Epidermal melanocyte (primary cell): ENCODE results near the gene C20orf144.

Source experiments
- DNase-seq: peaks from one replicate; pipeline ENCODE4 v3.0.0; 2011; ENCODE audit warnings: low spot score; ENCODE audit not compliant: insufficient read length

C20orf144 gene

DNA sequence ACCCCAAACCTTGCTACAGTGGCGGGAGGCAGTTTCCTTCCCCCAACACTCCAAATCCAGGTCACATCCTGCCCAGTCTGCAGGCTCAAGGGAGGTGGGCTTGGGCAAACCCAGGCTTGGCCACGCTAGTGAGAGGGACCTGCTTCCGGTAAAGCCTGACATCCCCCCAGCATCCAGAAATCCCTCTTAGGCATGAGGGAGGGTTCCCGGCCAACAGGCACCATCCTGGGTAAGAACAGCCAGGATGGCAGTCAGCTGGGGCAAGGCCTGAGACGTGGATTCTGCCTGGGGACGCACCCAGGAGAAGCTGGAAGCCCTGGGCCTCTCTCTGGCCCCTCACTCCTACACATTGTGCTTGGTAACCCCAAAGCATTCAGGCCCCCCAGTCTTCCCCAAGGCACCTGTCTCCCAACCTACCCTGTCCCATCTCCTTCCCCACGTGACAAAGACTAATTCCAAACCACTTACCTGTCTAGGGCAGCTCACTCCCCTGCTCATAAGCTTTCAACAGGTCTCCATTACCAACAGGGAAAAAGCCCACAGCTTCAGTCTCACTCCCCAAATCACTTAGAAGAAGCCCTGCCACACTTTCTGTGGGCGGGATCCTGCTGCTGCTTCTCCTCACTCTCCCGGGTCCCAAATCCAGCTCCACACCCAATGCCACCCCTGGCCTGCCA is 2.1 kb downstream of the C20orf144 start:
- no peak for DNase-seq

- DNase-seq = no peak
Observed at GRCh38 chr20:33664762-33665144, 2.6 kb downstream of the C20orf144 start.

DNA sequence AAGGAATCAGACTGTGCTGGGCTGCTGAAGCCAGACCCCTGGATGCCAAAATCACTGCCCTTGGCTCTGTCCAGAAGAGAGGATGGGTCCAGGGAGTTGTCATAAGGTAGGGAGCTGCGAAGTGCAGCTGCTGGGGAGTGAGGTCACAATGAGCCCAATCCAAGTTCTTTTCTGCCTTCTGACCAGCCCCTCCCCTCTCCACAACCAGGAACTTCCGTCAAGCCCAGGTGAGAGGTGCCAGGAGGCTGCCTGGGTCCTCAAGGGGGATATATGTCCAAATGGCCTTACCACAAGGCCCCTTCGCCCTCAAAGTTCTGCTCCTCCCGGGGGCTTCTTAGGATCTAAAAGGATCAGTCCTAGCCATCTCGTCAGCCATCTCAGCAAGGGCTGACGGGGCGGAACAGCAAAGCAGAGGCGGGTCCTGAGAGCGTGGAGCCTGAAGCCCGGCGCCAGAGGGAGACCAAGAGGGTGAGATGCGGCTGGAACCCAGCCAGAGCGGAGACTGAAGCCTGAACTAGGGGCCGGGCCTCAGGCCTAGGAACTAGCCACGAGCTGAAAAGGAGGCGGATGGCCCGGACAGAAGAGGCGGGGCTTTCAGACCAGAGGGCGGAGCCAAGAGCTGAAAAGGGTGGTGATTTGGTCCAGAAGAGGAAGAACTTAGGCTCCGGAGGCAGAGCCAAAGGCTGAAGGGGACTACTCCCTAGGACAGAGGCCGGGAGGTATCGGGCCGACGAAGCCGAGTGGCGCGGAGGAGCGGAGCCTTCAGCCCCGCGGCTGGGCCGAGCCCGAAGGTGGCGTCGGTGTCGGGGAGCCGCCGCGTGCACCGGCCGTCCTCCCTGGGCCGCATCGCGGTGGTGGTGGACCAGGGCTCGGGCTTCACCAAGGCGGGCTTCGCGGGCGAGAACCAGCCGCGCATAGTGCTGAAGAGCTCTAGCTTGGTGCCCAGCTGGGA is 4.4 kb downstream of the C20orf144 start, which contains the start of gene ACTL10:
Gene ACTL10, plus strand, starts transcription at position 651 of the 952 bp plus-strand sequence. CDS start 555 bp downstream, outside the sequence.
- peak; percentile 99 for DNase-seq

GRCh38 chr20:33667245-33667675 is 5.1 kb downstream of the C20orf144 start:
- no peak for DNase-seq

GRCh38 chr20:33667676-33668465 is 5.7 kb downstream of the C20orf144 start:
- peak; percentile 81 for DNase-seq

GRCh38 chr20:33668466-33669155 is 6.5 kb downstream of the C20orf144 start:
- no peak for DNase-seq

GRCh38 chr20:33669224-33669623 is 7.1 kb downstream of the C20orf144 start:
- no peak for DNase-seq

DNA sequence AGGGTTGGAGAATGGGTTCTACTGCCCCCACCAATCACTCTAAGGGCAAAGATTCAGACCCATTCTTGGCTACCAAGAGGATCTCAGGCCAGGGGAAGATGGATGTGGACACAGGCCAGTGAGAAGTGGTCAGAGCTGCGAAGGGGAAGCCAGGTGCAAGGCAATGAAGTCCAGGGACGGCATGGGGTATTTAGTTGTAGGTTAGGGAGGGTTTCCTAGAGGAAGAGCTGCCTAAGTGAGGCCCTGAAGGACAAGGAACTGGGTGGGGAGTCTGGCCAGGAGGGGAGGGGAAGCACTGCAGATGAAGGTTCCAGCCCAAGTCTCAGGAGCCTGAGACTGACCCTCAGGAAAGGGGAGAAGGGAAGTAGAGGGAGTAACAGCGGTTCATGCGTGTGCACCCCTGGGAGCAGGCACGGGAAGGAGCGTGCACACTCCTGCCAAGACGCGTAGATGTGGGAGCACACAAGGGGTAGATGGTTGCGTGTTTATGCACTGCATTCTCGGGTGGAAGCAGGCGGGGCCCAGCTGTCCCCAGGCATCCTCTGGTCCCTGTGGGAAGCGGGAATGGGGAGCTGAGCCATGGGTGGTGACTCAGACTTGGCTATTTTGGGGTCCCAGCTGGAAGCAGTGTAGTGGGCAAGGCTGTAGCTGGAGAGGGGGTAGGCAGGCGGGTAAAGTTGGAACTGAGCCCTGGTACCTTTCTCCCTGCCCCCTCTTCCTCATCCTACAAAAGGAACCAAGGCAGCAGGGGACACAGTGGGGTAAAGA is 7.9 kb downstream of the C20orf144 start:
- no peak for DNase-seq

GRCh38 chr20:33670715-33671499 is 8.8 kb downstream of the C20orf144 start:
- DNase-seq = no peak

DNA sequence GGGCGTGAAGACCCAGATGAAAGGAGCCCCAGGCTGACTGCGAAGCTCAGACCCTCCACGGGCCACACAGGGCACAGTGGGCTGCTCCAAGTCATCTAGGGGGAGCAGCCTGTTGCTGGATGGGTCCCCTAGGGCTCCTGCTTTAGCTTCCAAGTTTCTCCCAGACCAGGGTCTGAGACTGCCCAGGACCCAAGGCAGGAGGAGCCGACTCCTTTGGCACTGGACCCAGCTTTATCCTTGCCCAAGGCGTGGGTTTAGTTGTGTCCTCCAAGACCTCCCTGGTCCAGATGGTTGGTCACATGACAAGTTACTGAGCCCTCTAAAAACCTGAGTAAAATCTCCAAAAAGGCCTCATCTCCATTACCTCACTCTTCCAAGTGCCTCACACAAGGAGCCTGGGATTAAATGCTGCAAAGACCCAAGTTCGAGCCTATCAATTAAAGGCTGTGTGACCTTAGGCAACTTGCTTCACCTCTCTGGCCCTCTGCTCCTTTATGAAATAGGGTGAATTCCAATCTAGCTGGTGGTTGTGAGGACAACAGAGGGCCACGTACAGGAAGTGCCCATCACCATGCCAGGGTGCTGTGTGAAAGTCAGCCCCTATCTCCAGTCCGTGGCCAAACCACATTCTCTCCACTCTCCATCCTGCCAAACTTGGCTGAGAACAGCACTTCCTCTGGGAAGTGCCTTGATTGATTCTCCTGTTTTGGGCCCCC is 9.6 kb downstream of the C20orf144 start:
- DNase-seq = no peak

DNA sequence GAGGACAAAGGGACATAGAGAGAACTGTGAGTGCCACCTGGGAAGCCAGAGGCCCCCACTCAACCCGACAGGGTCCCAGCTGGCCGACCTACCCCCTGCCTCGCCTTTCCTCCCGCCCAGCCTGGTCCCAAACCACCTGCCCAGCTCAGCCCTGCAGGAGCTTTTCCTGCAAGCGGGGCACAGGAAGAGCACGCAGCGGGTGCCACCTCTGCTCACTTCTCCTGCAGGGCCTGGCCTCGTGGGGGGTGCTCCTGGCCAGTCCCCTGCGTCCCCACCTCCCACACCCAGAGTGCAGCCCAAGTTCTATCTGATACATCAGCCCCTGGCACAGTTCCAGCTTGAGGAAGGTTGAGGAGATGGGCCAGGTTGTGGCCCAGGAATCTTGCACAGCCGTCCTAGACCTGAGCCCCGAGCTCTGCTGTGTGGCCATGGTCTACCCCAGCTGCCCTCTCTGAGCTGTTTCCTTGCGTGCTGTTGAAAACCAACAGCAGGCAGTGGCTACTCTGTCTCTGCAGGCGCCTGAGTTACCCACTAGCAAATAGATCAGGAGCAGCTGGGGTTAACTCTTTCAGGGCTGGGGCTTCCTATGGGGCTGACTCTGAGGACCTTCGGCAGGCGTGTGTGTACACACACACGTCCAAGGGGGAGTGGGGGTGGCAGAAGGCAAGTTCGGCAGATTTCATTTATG is 10.4 kb downstream of the C20orf144 start:
- DNase-seq = no peak

DNA sequence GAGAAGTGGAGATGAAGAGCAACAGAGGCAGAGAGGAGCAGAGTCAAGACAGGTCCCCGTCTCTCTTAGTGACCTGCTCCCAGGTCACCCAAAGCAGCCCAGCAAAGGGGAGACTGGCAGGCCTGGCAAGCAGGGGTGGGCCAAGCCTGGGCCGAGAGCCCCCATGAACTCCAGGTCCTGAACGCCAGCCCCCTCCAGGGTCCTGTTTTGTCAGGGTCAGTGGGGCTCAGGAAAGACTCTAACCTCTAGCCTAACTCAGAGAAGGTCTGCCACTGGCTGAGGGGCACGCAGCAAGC is 10.9 kb downstream of the C20orf144 start:
- DNase-seq = no peak

DNA sequence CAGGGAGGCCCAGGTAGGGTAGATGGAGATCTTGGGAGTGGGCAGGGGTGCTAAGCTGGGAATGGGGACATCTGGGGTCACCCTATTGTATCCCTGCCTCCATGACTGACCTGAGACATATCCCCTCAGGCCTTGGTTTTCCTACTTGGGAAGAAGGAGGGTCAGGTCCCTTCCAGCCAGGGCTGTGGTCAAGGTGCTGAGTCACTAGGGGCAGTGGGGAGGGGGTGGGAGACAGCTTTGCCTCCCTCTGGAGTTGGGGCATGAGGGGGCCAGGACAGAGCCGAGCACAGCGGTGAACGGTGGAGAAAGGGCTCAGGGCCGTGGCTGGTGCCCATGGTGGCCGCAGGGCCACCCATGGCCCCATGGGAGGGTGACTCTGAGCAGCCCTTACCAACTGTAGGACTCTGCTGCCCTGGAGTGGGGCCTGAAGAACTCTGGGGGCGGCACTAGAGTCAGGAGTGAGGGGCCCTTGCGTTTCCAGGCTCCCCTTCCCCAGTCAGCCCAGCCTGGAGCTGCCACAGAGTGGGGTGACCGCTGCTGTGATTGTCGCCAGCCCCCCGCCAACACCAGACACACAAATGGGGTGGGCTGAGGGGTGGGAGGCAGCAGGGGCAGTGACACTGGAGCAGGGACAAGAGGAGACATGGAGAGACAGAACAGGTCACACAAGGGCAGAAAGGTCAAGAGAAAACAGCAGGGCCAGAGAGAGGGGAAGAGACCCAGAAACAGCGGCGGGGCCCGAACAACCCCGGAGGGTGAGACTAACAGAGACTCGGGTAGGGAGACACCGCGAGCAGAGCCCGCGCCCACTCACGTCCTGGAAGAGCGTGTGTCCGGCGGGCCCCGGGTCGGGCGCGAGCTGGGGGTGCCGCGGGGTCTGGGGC is 11.5 kb downstream of the C20orf144 start:
- no peak for DNase-seq

- peak; percentile 85 for DNase-seq
Observed at GRCh38 chr20:33674294-33675135, 12.4 kb downstream of the C20orf144 start, which contains the start of gene NECAB3. NECAB3 (minus strand) TSS chr20:33674428; CDS start chr20:33674352, 76 bp downstream.

DNA sequence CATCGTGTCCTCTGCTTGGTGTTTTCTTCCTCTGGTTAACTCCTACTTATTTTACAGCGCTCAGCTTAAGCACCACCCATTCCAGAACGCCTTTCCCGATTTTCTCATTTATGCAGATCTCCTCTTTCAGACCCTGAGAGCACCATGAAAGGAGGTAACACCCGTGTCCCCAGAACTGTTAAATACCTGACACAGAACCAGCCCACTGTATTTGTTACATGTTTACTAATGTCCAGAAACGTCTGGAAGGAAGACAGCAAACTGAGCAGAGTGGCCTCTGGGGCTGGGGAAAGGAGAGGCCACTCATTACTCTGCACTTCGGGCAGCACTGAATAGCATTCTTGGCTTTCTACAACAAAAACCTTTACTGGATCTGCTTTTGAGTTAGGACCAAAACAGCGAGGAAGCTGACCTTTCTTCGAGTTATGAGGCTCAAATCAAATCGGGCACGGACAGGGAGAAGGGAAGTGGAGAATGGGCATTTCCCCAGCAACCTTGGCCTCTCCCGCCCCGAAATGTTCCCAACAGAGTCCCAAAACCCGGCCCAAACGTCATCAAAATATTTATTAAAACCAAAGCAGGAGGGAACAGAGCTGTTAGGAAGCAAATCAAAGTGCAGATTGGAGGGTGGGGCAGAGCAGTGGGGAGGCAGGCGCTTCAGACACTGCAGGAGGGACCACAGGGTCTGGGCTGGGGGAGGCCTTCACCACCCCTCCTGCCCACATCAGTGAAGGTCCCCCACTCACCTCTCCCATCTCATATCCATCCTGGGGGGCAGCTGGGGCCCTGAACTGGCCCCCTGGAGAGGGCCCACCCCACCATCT is 13.2 kb downstream of the C20orf144 start:
- DNase-seq = no peak
